ENCODE measurements around the gene CERT1.

Gene CERT1

GRCh38 chr5:75381456-75381855 is 130.0 kb downstream of the CERT1 start:
- DNase-seq = no peak

GRCh38 chr5:75380099-75380498 is 131.3 kb downstream of the CERT1 start:
- no peak for DNase-seq

GRCh38 chr5:75375414-75375813 is 136.0 kb downstream of the CERT1 start:
- no peak for DNase-seq

- DNase-seq = no peak
These were observed 137.0 kb downstream of the CERT1 start for GRCh38 chr5:75374394-75374814.

GRCh38 chr5:75373862-75374261 is 137.6 kb downstream of the CERT1 start:
- no peak for DNase-seq

GRCh38 chr5:75368391-75368790 is 143.0 kb downstream of the CERT1 start:
- DNase-seq = no peak

- no peak for DNase-seq
These were observed 144.0 kb downstream of the CERT1 start for GRCh38 chr5:75367401-75367800.

- DNase-seq = no peak
These were observed 144.6 kb downstream of the CERT1 start for GRCh38 chr5:75366787-75367186.

GRCh38 chr5:75365740-75366139 is 145.7 kb downstream of the CERT1 start:
- no peak for DNase-seq

GRCh38 chr5:75364571-75365280 is 146.7 kb downstream of the CERT1 start:
- no peak for DNase-seq

- no peak for DNase-seq
These were observed 147.5 kb downstream of the CERT1 start for GRCh38 chr5:75363726-75364495.

- DNase-seq = no peak
These were observed 148.3 kb downstream of the CERT1 start for GRCh38 chr5:75363111-75363510.

GRCh38 chr5:75362474-75362975 is 148.9 kb downstream of the CERT1 start:
- no peak for DNase-seq

GRCh38 chr5:75361310-75361709 is 150.1 kb downstream of the CERT1 start:
- no peak for DNase-seq

- DNase-seq = no peak
These were observed 153.3 kb downstream of the CERT1 start for GRCh38 chr5:75358117-75358516.

- DNase-seq = no peak
These were observed 154.7 kb downstream of the CERT1 start for GRCh38 chr5:75356719-75357118.

GRCh38 chr5:75355236-75355635 is 156.2 kb downstream of the CERT1 start:
- DNase-seq = no peak

- no peak for DNase-seq
These were observed 160.1 kb downstream of the CERT1 start for GRCh38 chr5:75351139-75351926.

- DNase-seq = no peak
These were observed 161.8 kb downstream of the CERT1 start for GRCh38 chr5:75349663-75350062.

GRCh38 chr5:75348241-75348640 is 163.2 kb downstream of the CERT1 start:
- no peak for DNase-seq

- no peak for DNase-seq
These were observed 168.6 kb downstream of the CERT1 start for GRCh38 chr5:75342836-75343235.

GRCh38 chr5:75341934-75342333 is 169.5 kb downstream of the CERT1 start:
- DNase-seq = no peak

GRCh38 chr5:75340714-75341478 is 170.5 kb downstream of the CERT1 start:
- DNase-seq = no peak
